Measurements from ENCODE around the gene OPCML. TPM values are rescaled to one million over a fixed set of nuclear protein-coding genes. Genes with fewer than 3 reads are reported as not detected.

OPCML gene
- polyA plus RNA-seq, 1 donor (not counting 4 experiments of a cell fraction or from before 2014, with no cell fraction given): 0.04 TPM

DNA sequence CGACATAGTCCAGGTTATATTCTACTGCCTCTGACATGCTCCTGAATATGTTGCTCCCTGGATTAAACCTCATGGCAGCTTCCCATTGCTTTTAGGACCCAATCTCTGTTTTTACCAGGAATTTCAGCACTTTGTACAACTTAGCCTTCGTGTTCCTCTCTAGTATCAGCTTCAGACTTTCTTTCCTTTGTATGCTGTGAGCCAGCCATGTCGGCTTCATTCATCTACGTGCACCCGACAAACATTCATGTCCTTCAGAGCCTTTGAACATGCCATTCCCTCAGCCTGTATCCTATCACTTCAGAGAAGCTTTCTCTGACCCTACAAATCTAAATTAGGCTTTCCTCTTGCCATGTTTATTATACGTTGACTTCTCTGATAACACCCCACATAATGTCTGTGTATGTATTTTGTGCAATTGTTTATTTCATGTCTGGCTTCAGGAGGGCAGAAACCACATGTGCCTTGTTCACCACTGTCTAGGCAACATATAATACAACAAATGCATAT, 743.4 kb downstream of the OPCML start:
- H3K36me3 ChIP-seq (ENCODE audit: control insufficient read depth in 2 of 2, extremely low read depth in 1 of 2, insufficient read depth in 2 of 2, low read length in 2 of 2): no peaks in the 10 kb centered on the region
- H3K9me1 ChIP-seq (ENCODE audit: control insufficient read depth, extremely low read depth, insufficient read depth, low read length): no peaks in the 10 kb centered on the region
- no peak overlapping the region for H2AFZ ChIP-seq (ENCODE audit: control insufficient read depth, low read length)
- H3K27me3 ChIP-seq (ENCODE audit: control insufficient read depth, extremely low read depth, insufficient read depth, low read length): no peaks in the 10 kb centered on the region
- dilution Hi-C loops (cut with MboI; ENCODE audit: extremely low pct_ligation_motif_present, low sequenced_read_pairs): no loop called here
- H3K4me2 ChIP-seq (ENCODE audit: control insufficient read depth, extremely low read depth, insufficient read depth, low read depth, low read length): no peak overlapping the region
- no peaks in the 10 kb centered on the region for H3K79me2 ChIP-seq (ENCODE audit: control insufficient read depth, insufficient read depth, low read length)
- H3K9me3 ChIP-seq (ENCODE audit: control insufficient read depth, low read depth, low read length): no peaks in the 10 kb centered on the region
- TF ChIP-seq EZH2 (IDR thresholded peaks at IDR 0.05; ENCODE audit: low read length) (no peak), CTCF (optimal IDR thresholded peaks at IDR 0.05 in 1 of 3, IDR thresholded peaks at IDR 0.05 in 1 of 3, conservative IDR thresholded peaks at IDR 0.05 in 1 of 3; ENCODE audit: extremely low read depth in 1 of 3, insufficient read depth in 2 of 3, low read length in 3 of 3) (no peak)
- H3K4me3 ChIP-seq (ENCODE audit: control insufficient read depth in 2 of 3, extremely low read depth in 1 of 3, insufficient read depth in 2 of 3, low read depth in 1 of 3, low read length in 3 of 3): no peak overlapping the region
- no peaks in the 10 kb centered on the region for H3K4me1 ChIP-seq (ENCODE audit: control insufficient read depth, extremely low read depth, insufficient read depth, low read length)
- no peaks in the 10 kb centered on the region for H4K20me1 ChIP-seq (ENCODE audit: control insufficient read depth, extremely low read depth, insufficient read depth, low read length)
- DNase-seq (ENCODE audit: low read depth, low spot score) (no peak), FAIRE-seq (no peak)
- H3K9ac ChIP-seq (ENCODE audit: control insufficient read depth, extremely low read depth, insufficient read depth, low read length): no peak overlapping the region
- H3K27ac ChIP-seq (ENCODE audit: control insufficient read depth, insufficient read depth, low read length): no peak overlapping the region

DNA sequence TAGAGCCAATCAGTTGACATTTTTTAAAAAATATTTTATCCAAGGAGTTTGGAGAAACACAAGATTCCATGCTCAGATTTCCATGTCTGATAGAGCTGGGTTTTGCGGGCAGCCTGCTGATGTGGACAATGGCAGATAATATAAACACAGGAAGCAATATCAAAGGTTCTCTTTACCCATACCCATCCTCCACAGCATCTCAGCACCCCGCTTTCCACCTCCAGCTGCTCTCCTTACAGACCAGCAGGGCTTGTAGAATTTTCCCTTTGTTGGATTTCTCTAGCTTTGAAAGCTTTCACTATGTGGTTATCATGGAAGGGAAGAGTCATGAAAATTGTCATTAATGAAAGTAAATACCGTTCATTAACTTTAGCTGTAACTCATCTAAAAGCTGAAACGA, 746.4 kb downstream of the OPCML start:
- Histone ChIP-seq H3K27ac (ENCODE audit: control insufficient read depth, insufficient read depth, low read length) (no peak overlapping the region), H3K4me3 (ENCODE audit: control insufficient read depth in 2 of 3, extremely low read depth in 1 of 3, insufficient read depth in 2 of 3, low read depth in 1 of 3, low read length in 3 of 3) (no peak overlapping the region), H3K27me3 (ENCODE audit: control insufficient read depth, extremely low read depth, insufficient read depth, low read length) (no peaks in the 10 kb centered on the region), H3K4me2 (ENCODE audit: control insufficient read depth, extremely low read depth, insufficient read depth, low read depth, low read length) (no peak overlapping the region), H3K36me3 (ENCODE audit: control insufficient read depth in 2 of 2, extremely low read depth in 1 of 2, insufficient read depth in 2 of 2, low read length in 2 of 2) (no peaks in the 10 kb centered on the region), H3K9me1 (ENCODE audit: control insufficient read depth, extremely low read depth, insufficient read depth, low read length) (no peaks in the 10 kb centered on the region), H3K79me2 (ENCODE audit: control insufficient read depth, insufficient read depth, low read length) (no peaks in the 10 kb centered on the region), H4K20me1 (ENCODE audit: control insufficient read depth, extremely low read depth, insufficient read depth, low read length) (no peaks in the 10 kb centered on the region), H3K9me3 (ENCODE audit: control insufficient read depth, low read depth, low read length) (no peaks in the 10 kb centered on the region), H2AFZ (ENCODE audit: control insufficient read depth, low read length) (no peak overlapping the region), H3K4me1 (ENCODE audit: control insufficient read depth, extremely low read depth, insufficient read depth, low read length) (no peaks in the 10 kb centered on the region), H3K9ac (ENCODE audit: control insufficient read depth, extremely low read depth, insufficient read depth, low read length) (no peak overlapping the region)
- FAIRE-seq (no peak), DNase-seq (ENCODE audit: low read depth, low spot score) (no peak)
- TF ChIP-seq CTCF (optimal IDR thresholded peaks at IDR 0.05 in 1 of 3, IDR thresholded peaks at IDR 0.05 in 1 of 3, conservative IDR thresholded peaks at IDR 0.05 in 1 of 3; ENCODE audit: extremely low read depth in 1 of 3, insufficient read depth in 2 of 3, low read length in 3 of 3): no peak
- TF ChIP-seq EZH2 (IDR thresholded peaks at IDR 0.05; ENCODE audit: low read length): no peak
- dilution Hi-C loops (cut with MboI; ENCODE audit: extremely low pct_ligation_motif_present, low sequenced_read_pairs): no loop called here

Measured in keratinocyte (primary cell).